GM19468 (cell line): ENCODE measurements around the gene ISCA2.
"Not testable (repeated sequence)": the region's sequence is repeated elsewhere in the genome, so short reads cannot be mapped to it uniquely, and the experiment has no call there.

Experiments used
- ATAC-seq: cut with Tn5 transposase; IDR thresholded peaks from one replicate; pipeline ENCODE4 v1.9.1; 2021; ENCODE audit warnings: mild to moderate bottlenecking, moderate library complexity, moderate number of reproducible peaks; ENCODE audit not compliant: unreplicated experiment; ENCODE audit errors: extremely low read depth

ISCA2 gene

DNA sequence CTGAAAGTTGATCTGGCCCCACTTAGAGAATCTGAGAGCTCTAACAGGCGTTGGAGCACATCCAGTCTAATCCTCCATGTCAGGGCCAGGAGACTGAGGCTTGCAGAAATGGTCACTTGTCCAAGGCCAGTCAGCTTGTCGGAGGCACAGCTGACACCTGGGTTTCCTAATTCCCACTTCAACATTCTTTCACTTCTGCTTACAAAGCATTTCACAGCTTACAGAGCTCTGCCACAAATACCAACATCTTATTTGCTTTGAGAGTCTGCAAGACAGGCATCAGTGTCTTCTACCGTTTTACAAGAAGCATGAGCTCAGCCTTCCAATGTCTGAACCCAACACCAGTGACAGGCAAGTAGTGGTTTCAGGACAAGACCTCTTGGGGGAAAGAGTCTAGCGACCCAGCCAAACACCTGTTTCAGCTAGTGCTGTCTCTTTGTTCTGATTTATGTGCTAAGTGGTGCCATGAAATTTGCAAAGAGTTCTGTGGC is 31.8 kb downstream of the ISCA2 start:
- ATAC-seq: no peak

GRCh38 chr14:74526854-74527585 is 33.5 kb downstream of the ISCA2 start:
- no peak for ATAC-seq

DNA sequence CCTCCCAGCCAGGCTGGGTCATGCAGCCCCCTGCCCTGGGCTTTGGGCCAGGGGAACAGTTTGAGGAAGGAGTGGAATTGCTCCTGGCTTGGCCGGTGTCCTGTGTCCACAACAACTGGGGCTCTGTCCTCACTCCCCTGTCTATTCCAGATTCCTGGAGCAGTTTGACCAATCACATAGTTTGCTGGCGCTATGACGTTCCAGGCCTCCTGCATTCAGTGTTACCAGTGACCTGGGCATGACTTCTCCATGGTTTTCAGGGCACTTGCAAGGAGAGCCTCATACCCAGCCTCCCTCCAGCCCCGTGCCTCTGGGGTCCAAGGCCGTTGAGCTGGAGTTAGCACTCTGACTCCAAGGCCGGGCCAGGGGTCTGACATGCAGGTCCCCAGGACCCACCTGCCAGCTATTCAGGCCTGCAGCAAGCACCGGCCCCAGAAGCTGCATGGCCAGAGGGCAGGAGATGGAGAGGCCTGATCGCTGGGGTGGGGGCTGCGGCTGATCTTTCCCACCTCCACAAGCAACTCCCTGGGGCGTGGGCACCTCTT is 34.2 kb downstream of the ISCA2 start:
- ATAC-seq: no peak

- no peak for ATAC-seq
Measured at GRCh38 chr14:74528406-74528805, 34.8 kb downstream of the ISCA2 start.

GRCh38 chr14:74528886-74529285 is 35.3 kb downstream of the ISCA2 start:
- no peak for ATAC-seq

DNA sequence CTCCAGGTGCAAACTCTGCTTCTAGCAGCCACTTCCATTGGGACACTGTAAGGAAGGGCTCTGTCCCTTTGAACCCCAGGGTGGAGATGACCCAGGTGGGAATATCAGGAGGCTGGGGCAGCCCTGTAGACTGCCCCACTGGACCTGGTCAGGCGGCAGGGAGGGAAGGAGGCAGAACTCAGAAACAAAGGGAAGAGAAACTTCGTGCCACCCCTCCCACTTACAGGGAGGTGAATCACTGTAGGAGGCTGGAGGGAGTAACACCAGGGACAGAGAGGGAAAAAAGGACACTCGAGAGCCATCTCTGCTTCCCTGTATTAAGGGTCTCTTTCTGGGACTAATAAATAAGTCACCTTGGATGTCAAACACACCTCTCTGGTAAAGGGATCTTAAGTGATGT is 37.4 kb downstream of the ISCA2 start:
- no peak for ATAC-seq

DNA sequence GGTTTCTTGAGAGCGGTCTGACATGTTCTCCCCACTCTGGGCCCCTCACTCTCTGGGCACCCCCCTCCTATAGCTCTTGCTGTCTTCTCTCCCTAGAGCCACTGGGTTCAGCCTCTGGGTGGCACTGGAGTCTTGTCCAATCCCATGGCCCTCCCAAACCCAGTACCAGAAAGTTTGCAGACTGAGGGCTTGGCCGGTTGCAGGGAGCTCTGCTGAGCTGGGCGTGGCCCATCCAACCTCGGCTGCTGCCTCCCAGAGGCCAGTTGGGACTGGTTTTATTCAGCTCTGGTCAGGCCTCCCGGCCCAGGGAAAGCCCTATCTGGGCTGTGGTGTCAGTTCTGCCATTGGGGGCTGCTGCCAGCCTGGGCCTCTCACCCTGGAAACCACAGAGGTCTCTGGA is 37.9 kb downstream of the ISCA2 start:
- ATAC-seq: no peak

GRCh38 chr14:74532246-74532645 is 38.7 kb downstream of the ISCA2 start:
- no peak for ATAC-seq

GRCh38 chr14:74533576-74533975 is 40.0 kb downstream of the ISCA2 start:
- ATAC-seq: no peak

- no peak for ATAC-seq
Measured at GRCh38 chr14:74535756-74536325, 42.3 kb downstream of the ISCA2 start.

DNA sequence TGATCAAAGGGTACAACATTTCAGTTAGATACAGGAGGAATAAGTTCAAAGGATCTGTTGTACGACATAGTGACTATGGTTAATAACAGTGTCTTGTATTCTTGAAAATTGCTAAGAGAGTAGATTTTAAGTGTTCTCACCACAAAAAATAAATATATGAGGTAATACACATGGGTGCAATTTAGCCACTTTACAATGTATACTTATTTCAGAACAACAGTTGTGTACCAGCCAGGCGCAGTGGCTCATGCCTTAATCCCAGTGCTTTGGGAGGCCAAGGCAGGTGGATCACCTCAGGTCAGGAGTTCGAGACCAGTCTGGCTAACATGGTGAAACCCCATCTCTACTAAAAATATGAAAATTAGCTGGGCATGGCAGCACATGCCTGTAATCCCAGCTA is 42.8 kb downstream of the ISCA2 start:
- not testable (repeated sequence) for ATAC-seq

GRCh38 chr14:74538411-74539391 is 45.1 kb downstream of the ISCA2 start:
- ATAC-seq: no peak

- no peak for ATAC-seq
Measured at GRCh38 chr14:74539503-74539902, 45.9 kb downstream of the ISCA2 start.

GRCh38 chr14:74541225-74541624 is 47.7 kb downstream of the ISCA2 start:
- ATAC-seq: no peak

- no peak for ATAC-seq
Measured at GRCh38 chr14:74542056-74542685, 48.6 kb downstream of the ISCA2 start.

DNA sequence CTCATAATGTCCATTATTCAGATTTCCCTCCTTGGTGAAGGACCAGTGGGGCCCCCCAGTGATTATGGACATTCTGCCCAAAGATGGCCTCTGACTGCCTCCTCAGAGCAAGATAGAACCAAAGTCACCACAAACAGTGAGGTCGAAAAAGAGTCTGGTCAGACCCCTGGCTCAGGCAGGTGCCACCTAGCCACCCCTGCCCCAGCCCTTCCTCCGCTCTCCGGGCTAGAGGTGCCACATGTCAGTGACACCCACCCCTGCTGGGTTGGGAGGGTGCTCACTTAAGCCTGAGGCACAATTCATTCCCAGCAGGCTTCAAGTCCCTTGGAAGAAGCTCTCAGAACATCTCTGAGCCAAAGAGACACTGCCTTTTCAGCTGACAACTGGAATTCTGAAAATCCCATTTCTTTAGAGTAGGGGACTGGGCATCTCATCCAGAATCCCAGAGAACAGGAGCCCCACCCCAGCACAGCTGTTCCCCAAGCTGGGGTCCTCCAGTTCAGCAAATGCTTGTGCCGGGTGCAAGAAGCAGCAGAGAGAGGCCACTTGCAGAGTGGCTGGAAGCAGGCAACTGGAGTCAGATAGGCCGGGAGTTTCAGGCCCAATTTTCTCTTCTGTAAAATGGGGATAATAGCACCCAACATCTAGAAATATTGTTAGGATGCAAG is 50.3 kb downstream of the ISCA2 start:
- ATAC-seq: no peak

DNA sequence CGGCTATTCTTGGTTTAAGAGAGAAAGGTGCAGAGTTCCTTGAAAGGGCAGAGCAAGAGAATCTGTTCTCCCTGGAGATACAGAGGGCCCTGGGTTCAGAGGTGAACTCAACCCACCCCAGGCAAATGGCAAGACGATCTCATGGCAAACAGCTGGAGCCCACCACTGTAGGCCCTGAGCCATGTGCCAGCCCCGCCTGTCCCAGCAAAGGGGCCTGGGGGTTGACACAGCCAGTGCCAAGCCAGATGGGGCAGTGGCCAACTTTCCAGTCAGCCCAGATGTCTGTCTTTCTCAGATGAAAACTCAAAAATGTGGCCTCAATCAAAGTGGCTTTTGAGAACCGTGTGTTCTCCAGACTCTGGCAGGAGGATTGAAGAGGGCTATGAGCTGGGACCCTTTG is 51.8 kb downstream of the ISCA2 start:
- no peak for ATAC-seq

DNA sequence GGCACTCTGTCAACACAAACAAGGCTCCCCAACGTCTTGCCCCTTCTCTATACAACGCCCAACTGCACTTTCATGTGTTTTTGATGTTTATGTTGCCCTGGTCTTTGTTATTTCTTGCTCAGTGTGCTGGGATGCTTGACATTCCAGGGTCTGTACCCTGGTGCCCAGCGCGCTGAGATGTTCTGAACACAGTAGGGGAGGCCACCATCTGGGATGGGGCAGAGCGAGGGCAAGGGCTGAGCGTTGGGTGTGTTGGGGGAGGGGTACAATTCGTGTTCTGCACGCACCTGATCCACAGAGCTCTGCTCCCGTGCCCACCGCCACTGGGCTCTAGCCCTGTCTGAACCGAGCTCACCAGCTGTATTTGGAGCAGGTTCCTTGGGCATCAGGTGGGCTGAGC is 52.9 kb downstream of the ISCA2 start:
- no peak for ATAC-seq
